HEK293 (cell line): ENCODE measurements around the gene RTL5.
A peak's percentile ranks its signal among the peaks of the same experiment; 100 is the strongest.

Source experiments
- GFI1B ChIP-seq: fragments of 450-650 bp; formaldehyde crosslinking; IDR thresholded peaks from 2 replicates; pipeline ENCODE4 v1.5.1; 2016; ENCODE audit warnings: missing biosample characterization, missing genetic modification characterization
- GLI2 ChIP-seq: fragments of 450-650 bp; formaldehyde crosslinking; IDR thresholded peaks from 2 replicates; pipeline ENCODE4; 2017; ENCODE audit warnings: missing biosample characterization, missing genetic modification characterization, low read depth, borderline replicate concordance
- RBAK ChIP-seq: fragments of 450-650 bp; formaldehyde crosslinking; IDR thresholded peaks from 2 replicates; pipeline ENCODE4 v1.5.1; 2016; ENCODE audit warnings: missing biosample characterization, missing genetic modification characterization
- ZBTB21 ChIP-seq: fragments of 450-650 bp; formaldehyde crosslinking; IDR thresholded peaks from 2 replicates; pipeline ENCODE4 v1.5.1; 2017; ENCODE audit warnings: missing biosample characterization, missing genetic modification characterization
- ZNF133 ChIP-seq: fragments of 450-650 bp; formaldehyde crosslinking; IDR thresholded peaks from 2 replicates; pipeline ENCODE4 v1.5.1; 2016; ENCODE audit warnings: missing biosample characterization, missing genetic modification characterization
- ZNF140 ChIP-seq: fragments of 450-650 bp; formaldehyde crosslinking; IDR thresholded peaks from 2 replicates; pipeline ENCODE4 v1.5.1; 2016; ENCODE audit warnings: missing biosample characterization, missing genetic modification characterization
- ZNF2 ChIP-seq: fragments of 450-650 bp; formaldehyde crosslinking; IDR thresholded peaks from 2 replicates; pipeline ENCODE4 v1.5.1; 2016; ENCODE audit warnings: missing biosample characterization, missing genetic modification characterization
- ZNF214 ChIP-seq: fragments of 450-650 bp; formaldehyde crosslinking; IDR thresholded peaks from 2 replicates; pipeline ENCODE4 v1.5.1; 2017; ENCODE audit warnings: missing biosample characterization, mild to moderate bottlenecking, missing genetic modification characterization, borderline replicate concordance
- ZNF248 ChIP-seq: fragments of 450-650 bp; formaldehyde crosslinking; IDR thresholded peaks from 2 replicates; pipeline ENCODE4 v1.5.1; 2017; ENCODE audit warnings: missing biosample characterization, missing genetic modification characterization
- ZNF341 ChIP-seq: fragments of 450-650 bp; formaldehyde crosslinking; IDR thresholded peaks from 2 replicates; pipeline ENCODE4; 2016; ENCODE audit warnings: low read depth, missing biosample characterization, missing genetic modification characterization
- ZNF366 ChIP-seq: fragments of 450-650 bp; formaldehyde crosslinking; conservative IDR thresholded peaks from 2 replicates; pipeline ENCODE4 v1.5.1; 2016; ENCODE audit warnings: missing biosample characterization, missing genetic modification characterization
- ZNF426 ChIP-seq: fragments of 450-650 bp; formaldehyde crosslinking; IDR thresholded peaks from 2 replicates; pipeline ENCODE4 v1.5.1; 2017; ENCODE audit warnings: missing biosample characterization, missing genetic modification characterization, mild to moderate bottlenecking, inconsistent platforms, moderate library complexity
- ZNF529 ChIP-seq: fragments of 450-650 bp; formaldehyde crosslinking; IDR thresholded peaks from 2 replicates; pipeline ENCODE4 v1.5.1; 2017; ENCODE audit warnings: missing genetic modification characterization, missing biosample characterization; ENCODE audit not compliant: insufficient replicate concordance
- ZNF654 ChIP-seq: fragments of 450-650 bp; formaldehyde crosslinking; IDR thresholded peaks from 2 replicates; pipeline ENCODE4 v1.5.1; 2016; ENCODE audit warnings: low read depth, missing biosample characterization, missing genetic modification characterization
- ZNF791 ChIP-seq: fragments of 450-650 bp; formaldehyde crosslinking; IDR thresholded peaks from 2 replicates; pipeline ENCODE4 v1.5.1; 2016; ENCODE audit warnings: missing biosample characterization, missing genetic modification characterization
- ZSCAN23 ChIP-seq: fragments of 450-650 bp; formaldehyde crosslinking; IDR thresholded peaks from 2 replicates; pipeline ENCODE4 v1.5.1; 2016; ENCODE audit warnings: missing biosample characterization, missing genetic modification characterization
- TF ChIP-seq, protein P1 (sequence below): fragments of 450-650 bp; formaldehyde crosslinking; IDR thresholded peaks from 2 replicates; pipeline ENCODE4 v1.5.1; 2016; ENCODE audit warnings: missing biosample characterization, missing genetic modification characterization
- TF ChIP-seq, protein P2 (sequence below): fragments of 450-650 bp; formaldehyde crosslinking; IDR thresholded peaks from 2 replicates; pipeline ENCODE4 v1.5.1; 2016; ENCODE audit warnings: missing biosample characterization, missing genetic modification characterization
- TF ChIP-seq, protein P3 (sequence below): fragments of 450-650 bp; formaldehyde crosslinking; IDR thresholded peaks from 2 replicates; pipeline ENCODE4 v1.5.1; 2016; ENCODE audit warnings: missing biosample characterization, missing genetic modification characterization
- TF ChIP-seq, protein P4 (sequence below): fragments of 450-650 bp; formaldehyde crosslinking; IDR thresholded peaks from 2 replicates; pipeline ENCODE4 v1.5.1; 2016; ENCODE audit warnings: missing biosample characterization, missing genetic modification characterization
- TF ChIP-seq, protein P5 (sequence below): fragments of 450-650 bp; formaldehyde crosslinking; optimal IDR thresholded peaks from 2 replicates; pipeline ENCODE3; 2016; ENCODE audit warnings: missing biosample characterization, mild to moderate bottlenecking, missing genetic modification characterization
- TF ChIP-seq, protein P6 (sequence below): fragments of 450-650 bp; formaldehyde crosslinking; IDR thresholded peaks from 2 replicates; pipeline ENCODE4 v1.5.1; 2016; ENCODE audit warnings: missing biosample characterization, missing genetic modification characterization
- TF ChIP-seq, protein P7 (sequence below): fragments of 450-650 bp; formaldehyde crosslinking; conservative IDR thresholded peaks from 2 replicates; pipeline ENCODE4 v1.5.1; 2016; ENCODE audit warnings: low read depth, missing biosample characterization, missing genetic modification characterization

RTL5 gene

DNA sequence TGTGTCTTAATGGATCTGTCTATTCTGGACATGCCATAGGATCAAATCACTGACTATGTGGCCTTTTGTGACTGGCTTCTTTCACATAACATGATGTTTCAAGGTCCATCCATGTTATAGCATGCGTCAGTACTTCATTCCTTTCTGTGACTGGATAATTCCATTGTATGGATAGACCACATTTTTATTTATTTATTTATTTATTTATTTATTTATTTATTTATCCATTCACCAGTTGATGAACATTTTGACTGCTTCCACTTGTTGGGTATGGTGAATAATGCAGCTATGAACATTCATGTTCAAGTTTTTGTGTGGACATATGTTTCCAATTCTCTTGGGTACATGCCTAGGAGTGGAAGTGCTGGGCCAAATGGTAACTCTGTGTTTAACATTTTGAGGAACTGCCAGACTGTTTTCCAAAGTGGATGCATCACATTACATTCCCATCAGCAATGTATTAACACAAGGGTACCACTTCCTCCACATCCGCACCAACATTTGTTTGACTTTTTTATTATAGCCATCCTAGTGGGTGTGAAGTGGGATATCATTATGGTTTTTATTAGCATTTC is 14.0 kb downstream of the RTL5 start (continued):
- TF ChIP-seq ZNF248 (tag by site-specific recombination) (no peak), ZNF133 (tag by site-specific recombination) (no peak), ZNF140 (tag by site-specific recombination) (peak; percentile 94), ZNF529 (tag by site-specific recombination) (peak; percentile 75), GLI2 (peak; percentile 75; the same call in 1 of the 2 replicates), ZNF426 (tag by site-specific recombination) (peak; percentile 95), ZNF2 (tag by site-specific recombination) (no peak), ZSCAN23 (no peak), ZNF791 (tag by site-specific recombination) (0 out of 2 replicates have a peak, but pooled peaks have one; percentile 60), RBAK (tag by site-specific recombination) (peak; percentile 75; the same call in 1 of the 2 replicates), ZNF341 (tag by site-specific recombination) (peak; percentile 49; the same call in 1 of the 2 replicates), ZNF366 (tag by site-specific recombination) (no peak), ZNF654 (peak; percentile 42), ZNF214 (tag by site-specific recombination) (no peak; the same call in 1 of the 2 replicates), ZBTB21 (tag by site-specific recombination) (peak; percentile 43; the same call in 1 of the 2 replicates), GFI1B (tag by site-specific recombination) (peak; percentile 48; the same call in 1 of the 2 replicates)
- TF ChIP-seq, protein P1, sequence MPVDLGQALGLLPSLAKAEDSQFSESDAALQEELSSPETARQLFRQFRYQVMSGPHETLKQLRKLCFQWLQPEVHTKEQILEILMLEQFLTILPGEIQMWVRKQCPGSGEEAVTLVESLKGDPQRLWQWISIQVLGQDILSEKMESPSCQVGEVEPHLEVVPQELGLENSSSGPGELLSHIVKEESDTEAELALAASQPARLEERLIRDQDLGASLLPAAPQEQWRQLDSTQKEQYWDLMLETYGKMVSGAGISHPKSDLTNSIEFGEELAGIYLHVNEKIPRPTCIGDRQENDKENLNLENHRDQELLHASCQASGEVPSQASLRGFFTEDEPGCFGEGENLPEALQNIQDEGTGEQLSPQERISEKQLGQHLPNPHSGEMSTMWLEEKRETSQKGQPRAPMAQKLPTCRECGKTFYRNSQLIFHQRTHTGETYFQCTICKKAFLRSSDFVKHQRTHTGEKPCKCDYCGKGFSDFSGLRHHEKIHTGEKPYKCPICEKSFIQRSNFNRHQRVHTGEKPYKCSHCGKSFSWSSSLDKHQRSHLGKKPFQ (tag by site-specific recombination), result peak; percentile 63; the same call in 1 of the 2 replicates
- TF ChIP-seq, protein P2, sequence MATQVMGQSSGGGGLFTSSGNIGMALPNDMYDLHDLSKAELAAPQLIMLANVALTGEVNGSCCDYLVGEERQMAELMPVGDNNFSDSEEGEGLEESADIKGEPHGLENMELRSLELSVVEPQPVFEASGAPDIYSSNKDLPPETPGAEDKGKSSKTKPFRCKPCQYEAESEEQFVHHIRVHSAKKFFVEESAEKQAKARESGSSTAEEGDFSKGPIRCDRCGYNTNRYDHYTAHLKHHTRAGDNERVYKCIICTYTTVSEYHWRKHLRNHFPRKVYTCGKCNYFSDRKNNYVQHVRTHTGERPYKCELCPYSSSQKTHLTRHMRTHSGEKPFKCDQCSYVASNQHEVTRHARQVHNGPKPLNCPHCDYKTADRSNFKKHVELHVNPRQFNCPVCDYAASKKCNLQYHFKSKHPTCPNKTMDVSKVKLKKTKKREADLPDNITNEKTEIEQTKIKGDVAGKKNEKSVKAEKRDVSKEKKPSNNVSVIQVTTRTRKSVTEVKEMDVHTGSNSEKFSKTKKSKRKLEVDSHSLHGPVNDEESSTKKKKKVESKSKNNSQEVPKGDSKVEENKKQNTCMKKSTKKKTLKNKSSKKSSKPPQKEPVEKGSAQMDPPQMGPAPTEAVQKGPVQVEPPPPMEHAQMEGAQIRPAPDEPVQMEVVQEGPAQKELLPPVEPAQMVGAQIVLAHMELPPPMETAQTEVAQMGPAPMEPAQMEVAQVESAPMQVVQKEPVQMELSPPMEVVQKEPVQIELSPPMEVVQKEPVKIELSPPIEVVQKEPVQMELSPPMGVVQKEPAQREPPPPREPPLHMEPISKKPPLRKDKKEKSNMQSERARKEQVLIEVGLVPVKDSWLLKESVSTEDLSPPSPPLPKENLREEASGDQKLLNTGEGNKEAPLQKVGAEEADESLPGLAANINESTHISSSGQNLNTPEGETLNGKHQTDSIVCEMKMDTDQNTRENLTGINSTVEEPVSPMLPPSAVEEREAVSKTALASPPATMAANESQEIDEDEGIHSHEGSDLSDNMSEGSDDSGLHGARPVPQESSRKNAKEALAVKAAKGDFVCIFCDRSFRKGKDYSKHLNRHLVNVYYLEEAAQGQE (tag by site-specific recombination), result peak; percentile 72
- TF ChIP-seq, protein P3, sequence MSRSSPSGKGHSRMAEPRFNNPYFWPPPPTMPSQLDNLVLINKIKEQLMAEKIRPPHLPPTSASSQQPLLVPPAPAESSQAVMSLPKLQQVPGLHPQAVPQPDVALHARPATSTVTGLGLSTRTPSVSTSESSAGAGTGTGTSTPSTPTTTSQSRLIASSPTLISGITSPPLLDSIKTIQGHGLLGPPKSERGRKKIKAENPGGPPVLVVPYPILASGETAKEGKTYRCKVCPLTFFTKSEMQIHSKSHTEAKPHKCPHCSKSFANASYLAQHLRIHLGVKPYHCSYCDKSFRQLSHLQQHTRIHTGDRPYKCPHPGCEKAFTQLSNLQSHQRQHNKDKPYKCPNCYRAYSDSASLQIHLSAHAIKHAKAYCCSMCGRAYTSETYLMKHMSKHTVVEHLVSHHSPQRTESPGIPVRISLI (tag by site-specific recombination), result no peak
- TF ChIP-seq, protein P4, sequence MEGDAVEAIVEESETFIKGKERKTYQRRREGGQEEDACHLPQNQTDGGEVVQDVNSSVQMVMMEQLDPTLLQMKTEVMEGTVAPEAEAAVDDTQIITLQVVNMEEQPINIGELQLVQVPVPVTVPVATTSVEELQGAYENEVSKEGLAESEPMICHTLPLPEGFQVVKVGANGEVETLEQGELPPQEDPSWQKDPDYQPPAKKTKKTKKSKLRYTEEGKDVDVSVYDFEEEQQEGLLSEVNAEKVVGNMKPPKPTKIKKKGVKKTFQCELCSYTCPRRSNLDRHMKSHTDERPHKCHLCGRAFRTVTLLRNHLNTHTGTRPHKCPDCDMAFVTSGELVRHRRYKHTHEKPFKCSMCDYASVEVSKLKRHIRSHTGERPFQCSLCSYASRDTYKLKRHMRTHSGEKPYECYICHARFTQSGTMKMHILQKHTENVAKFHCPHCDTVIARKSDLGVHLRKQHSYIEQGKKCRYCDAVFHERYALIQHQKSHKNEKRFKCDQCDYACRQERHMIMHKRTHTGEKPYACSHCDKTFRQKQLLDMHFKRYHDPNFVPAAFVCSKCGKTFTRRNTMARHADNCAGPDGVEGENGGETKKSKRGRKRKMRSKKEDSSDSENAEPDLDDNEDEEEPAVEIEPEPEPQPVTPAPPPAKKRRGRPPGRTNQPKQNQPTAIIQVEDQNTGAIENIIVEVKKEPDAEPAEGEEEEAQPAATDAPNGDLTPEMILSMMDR (tag by site-specific recombination), result no peak
- TF ChIP-seq, protein P5, sequence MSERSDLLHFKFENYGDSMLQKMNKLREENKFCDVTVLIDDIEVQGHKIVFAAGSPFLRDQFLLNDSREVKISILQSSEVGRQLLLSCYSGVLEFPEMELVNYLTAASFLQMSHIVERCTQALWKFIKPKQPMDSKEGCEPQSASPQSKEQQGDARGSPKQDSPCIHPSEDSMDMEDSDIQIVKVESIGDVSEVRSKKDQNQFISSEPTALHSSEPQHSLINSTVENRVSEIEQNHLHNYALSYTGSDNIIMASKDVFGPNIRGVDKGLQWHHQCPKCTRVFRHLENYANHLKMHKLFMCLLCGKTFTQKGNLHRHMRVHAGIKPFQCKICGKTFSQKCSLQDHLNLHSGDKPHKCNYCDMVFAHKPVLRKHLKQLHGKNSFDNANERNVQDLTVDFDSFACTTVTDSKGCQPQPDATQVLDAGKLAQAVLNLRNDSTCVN (tag by site-specific recombination), result no peak
- TF ChIP-seq, protein P6, sequence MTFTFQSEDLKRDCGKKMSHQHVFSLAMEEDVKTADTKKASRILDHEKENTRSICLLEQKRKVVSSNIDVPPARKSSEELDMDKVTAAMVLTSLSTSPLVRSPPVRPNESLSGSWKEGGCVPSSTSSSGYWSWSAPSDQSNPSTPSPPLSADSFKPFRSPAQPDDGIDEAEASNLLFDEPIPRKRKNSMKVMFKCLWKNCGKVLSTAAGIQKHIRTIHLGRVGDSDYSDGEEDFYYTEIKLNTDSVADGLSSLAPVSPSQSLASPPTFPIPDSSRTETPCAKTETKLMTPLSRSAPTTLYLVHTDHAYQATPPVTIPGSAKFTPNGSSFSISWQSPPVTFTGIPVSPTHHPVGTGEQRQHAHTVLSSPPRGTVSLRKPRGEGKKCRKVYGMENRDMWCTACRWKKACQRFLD (tag by site-specific recombination), result peak; percentile 64; the same call in 1 of the 2 replicates
- TF ChIP-seq, protein P7, sequence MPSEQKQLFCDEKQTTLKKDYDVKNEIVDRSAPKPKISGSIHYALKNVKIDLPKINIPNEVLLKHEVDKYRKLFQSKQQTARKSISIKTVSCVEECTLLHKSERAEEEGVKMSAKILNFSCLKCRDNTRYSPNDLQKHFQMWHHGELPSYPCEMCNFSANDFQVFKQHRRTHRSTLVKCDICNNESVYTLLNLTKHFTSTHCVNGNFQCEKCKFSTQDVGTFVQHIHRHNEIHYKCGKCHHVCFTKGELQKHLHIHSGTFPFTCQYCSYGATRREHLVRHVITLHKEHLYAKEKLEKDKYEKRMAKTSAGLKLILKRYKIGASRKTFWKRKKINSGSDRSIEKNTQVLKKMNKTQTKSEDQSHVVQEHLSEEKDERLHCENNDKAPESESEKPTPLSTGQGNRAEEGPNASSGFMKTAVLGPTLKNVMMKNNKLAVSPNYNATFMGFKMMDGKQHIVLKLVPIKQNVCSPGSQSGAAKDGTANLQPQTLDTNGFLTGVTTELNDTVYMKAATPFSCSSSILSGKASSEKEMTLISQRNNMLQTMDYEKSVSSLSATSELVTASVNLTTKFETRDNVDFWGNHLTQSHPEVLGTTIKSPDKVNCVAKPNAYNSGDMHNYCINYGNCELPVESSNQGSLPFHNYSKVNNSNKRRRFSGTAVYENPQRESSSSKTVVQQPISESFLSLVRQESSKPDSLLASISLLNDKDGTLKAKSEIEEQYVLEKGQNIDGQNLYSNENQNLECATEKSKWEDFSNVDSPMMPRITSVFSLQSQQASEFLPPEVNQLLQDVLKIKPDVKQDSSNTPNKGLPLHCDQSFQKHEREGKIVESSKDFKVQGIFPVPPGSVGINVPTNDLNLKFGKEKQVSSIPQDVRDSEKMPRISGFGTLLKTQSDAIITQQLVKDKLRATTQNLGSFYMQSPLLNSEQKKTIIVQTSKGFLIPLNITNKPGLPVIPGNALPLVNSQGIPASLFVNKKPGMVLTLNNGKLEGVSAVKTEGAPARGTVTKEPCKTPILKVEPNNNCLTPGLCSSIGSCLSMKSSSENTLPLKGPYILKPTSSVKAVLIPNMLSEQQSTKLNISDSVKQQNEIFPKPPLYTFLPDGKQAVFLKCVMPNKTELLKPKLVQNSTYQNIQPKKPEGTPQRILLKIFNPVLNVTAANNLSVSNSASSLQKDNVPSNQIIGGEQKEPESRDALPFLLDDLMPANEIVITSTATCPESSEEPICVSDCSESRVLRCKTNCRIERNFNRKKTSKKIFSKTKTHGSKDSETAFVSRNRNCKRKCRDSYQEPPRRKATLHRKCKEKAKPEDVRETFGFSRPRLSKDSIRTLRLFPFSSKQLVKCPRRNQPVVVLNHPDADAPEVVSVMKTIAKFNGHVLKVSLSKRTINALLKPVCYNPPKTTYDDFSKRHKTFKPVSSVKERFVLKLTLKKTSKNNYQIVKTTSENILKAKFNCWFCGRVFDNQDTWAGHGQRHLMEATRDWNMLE (tag by site-specific recombination), result peak; percentile 94
